ENCODE results near the gene DIO1.
"Not testable (repeated sequence)": the region's sequence is repeated elsewhere in the genome, so short reads cannot be mapped to it uniquely, and the experiment has no call there.

DIO1 gene

DNA sequence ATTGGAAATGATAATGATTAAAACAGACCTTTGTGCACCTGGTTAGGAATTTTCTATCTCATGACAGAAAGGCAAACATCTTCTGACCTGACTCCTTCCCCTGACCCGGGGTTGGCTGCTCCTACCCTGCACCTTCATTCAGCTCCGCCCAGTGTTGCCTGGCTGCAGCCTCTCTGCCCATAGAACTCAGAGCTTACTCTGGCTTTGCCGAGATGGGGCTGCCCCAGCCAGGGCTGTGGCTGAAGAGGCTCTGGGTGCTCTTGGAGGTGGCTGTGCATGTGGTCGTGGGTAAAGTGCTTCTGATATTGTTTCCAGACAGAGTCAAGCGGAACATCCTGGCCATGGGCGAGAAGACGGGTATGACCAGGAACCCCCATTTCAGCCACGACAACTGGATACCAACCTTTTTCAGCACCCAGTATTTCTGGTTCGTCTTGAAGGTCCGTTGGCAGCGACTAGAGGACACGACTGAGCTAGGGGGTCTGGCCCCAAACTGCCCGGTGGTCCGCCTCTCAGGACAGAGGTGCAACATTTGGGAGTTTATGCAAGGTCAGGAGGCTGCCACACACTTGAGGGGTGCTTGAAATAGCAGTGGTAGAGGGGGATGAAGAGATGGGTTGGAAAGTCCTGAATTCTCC lies at the start of gene DIO1:
DIO1 (plus strand) TSS at position 189 of the 638 bp plus-strand sequence; CDS start at position 213, 24 bp downstream.
- DNase-seq (ENCODE audit: low spot score), result no peak

- no peak for DNase-seq (ENCODE audit: low spot score)
These were observed 46.0 kb upstream of the DIO1 start for GRCh38 chr1:53847980-53848379.

GRCh38 chr1:53850082-53850673 lies 43.8 kb upstream of the DIO1 start:
- no peak for DNase-seq (ENCODE audit: low spot score)

- no peak for DNase-seq (ENCODE audit: low spot score)
These were observed 42.3 kb upstream of the DIO1 start for GRCh38 chr1:53851571-53852285.

DNA sequence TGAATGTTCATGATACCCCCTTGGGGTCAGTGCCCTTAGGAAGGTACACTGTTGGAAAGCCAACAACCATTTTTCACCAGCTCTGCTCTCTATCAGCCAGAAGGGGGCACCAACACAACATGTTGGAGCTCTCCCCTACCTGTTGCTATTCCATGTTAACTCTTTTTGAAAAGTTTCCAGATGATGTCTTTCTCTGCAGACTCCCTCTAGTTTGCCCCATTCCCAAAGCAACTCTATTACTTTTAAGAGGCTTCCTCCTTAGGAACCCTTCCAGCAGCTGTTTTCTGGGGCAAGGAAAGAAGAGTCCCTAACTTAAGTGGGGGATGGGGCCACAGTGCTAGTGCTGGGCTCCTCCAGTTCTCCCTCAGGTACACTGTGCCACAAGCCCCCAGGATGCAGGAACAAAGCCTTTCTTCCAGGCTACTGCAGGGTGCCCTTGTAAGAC lies 33.0 kb upstream of the DIO1 start:
- peak; percentile 68 for DNase-seq (ENCODE audit: low spot score)

- no peak for DNase-seq (ENCODE audit: low spot score)
These were observed 31.5 kb upstream of the DIO1 start for GRCh38 chr1:53862507-53862906.

GRCh38 chr1:53868565-53868964 lies 25.4 kb upstream of the DIO1 start:
- DNase-seq (ENCODE audit: low spot score), result no peak

GRCh38 chr1:53869454-53870117 lies 24.4 kb upstream of the DIO1 start:
- DNase-seq (ENCODE audit: low spot score), result no peak

DNA sequence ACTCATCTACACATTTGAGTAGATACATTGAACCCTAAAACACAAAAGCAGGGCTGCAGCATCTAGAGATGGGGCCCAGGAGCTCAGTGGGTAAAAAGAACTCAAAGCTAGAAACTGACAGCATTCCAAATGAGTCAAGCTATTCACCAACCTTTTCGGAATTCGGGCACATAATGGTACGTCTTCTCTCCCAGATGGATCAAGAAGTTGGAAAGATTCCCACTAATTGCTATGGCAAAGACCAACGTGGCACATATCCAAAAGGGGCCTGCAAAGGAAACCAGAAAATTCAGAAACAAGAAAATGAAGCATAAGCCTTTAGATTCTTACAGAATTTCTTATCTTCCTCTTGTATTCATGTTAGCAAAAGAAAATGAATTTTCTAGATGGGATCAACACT lies 22.8 kb upstream of the DIO1 start:
- no peak for DNase-seq (ENCODE audit: low spot score)

GRCh38 chr1:53871773-53872484 lies 22.1 kb upstream of the DIO1 start:
- DNase-seq (ENCODE audit: low spot score), result no peak

- DNase-seq (ENCODE audit: low spot score), result not testable (repeated sequence)
These were observed 18.8 kb upstream of the DIO1 start for GRCh38 chr1:53875150-53875549.

DNA sequence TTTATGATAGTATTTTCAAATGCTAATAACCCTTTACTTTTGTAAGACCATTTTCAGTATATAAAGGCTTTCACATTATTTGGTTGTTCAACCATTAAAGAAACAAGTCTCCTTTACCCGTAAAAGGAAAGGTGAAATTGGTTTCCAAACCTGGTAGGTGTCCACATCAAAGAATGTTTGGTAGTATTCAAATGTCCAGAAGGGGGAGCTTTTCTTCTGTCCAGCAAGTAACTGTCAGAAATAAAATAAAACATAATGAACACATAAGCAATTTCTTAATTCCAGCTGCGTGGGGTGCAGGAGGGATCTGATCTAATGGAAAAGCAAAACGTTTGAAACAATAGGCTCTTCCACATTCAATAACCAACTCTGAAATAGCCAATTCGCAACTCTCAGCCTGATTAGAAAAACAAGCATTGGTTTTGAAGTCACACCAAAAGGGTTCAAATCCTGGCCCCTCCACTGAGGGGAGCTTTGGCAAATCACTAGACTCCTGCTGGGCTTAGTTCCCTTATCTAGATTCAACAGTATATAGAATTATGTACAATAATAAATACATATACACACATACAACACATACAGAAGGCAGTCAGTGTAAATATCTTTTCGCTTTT lies 15.4 kb upstream of the DIO1 start:
- DNase-seq (ENCODE audit: low spot score), result peak; percentile 66

DNA sequence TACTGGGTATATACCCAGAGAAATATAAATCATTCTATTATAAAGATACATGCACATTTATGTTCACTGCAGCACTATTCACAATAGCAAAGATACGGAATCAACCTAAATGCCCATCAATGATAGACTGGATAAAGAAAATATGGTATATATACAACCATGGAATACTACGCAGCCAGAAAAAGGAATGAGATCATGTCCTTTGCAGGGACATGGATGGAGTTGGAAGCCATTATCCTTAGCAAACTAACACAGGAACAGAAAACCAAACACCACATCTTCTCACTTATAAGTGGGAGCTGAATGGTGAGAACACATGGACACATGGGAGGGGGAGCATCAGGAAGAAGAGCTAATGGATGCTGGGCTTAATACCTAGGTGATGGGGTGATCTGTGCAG lies 12.1 kb upstream of the DIO1 start:
- not testable (repeated sequence) for DNase-seq (ENCODE audit: low spot score)

GRCh38 chr1:53883600-53883999 lies 10.4 kb upstream of the DIO1 start:
- DNase-seq (ENCODE audit: low spot score), result not testable (repeated sequence)

GRCh38 chr1:53888681-53889080 lies 5.3 kb upstream of the DIO1 start:
- DNase-seq (ENCODE audit: low spot score), result no peak

GRCh38 chr1:53889304-53890298 lies 4.4 kb upstream of the DIO1 start, which contains the start of gene YIPF1:
TSS of gene YIPF1 (minus strand) at chr1:53889797. CDS start at chr1:53888937, 860 bp downstream.
- DNase-seq (ENCODE audit: low spot score), result peak; percentile 90

GRCh38 chr1:53890522-53890941 lies 3.5 kb upstream of the DIO1 start:
- no peak for DNase-seq (ENCODE audit: low spot score)

DNA sequence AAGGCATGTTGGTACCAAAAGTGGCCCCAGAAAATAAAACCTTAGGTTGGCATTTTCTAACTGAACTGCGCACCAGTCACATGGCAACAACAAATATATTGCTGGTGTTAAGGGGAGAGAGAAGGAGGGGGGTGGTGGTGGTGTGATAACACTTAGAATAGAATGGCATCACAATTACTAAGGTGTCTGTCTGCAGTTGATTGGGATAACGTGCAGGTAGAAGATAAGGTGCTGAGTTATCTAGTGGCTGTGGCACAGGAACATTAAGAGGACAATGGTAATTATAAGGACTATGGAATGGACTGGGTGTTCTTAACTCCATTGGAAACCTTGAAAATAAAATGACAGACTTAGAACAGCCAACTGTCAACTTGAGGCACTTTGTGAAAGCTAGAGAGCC lies 3.0 kb upstream of the DIO1 start:
- no peak for DNase-seq (ENCODE audit: low spot score)

DNA sequence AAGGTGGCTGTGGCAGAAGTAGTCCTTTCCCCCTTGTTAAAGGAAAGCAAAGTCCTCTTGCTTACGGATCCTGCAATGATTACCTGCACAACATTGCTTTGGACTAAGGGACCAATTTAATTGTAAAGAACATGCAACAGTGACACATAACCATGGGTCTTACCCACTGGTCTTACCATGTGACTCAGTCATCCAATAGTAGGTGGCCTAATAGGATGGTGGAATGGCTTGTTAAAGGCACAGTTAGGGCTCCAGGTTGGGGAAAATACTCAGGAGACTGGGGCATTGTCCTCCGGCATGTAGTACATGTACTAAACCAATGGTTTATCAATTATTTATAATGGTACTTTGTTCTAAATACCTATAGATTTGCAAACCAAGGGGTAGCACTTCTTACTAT lies 2.3 kb upstream of the DIO1 start:
- DNase-seq (ENCODE audit: low spot score), result no peak

DNA sequence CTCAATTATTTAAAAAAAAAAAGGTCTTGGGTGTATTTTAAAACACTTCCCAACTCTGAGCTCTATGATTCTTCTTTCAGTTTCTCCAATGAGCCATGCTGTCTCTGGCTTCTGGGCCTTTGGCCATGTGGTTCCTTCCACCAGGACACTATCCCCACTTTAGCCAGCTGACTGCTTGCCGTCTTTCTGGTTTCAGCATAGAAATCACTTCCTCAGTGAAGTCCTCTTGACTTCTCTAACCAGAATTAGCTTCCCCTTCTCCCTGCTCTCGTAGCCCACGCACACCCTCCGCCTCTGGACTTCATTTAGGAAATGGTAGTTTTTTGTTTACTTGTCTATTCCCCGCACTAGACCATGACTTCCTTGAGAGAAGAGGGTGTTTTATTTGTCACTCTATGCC lies 1.1 kb upstream of the DIO1 start:
- DNase-seq (ENCODE audit: low spot score), result no peak
